OCI-LY3 (cell line): Measurements from ENCODE around the gene EGLN2.

ENCODE experiments used
- H2AFZ ChIP-seq: fragments of 200-600, 300-600 bp; shearing (Covaris generic); 2 replicates; pipeline ENCODE4 v1.6.0; 2014; ENCODE audit warnings: antibody characterized with exemption, low read depth, low read length
- H3K27ac ChIP-seq: fragments of 200-600, 300-600 bp; sonication (generic); 2 replicates; pipeline ENCODE4 v1.5.1; 2014; ENCODE audit warnings: mild to moderate bottlenecking, low read length, moderate library complexity, mixed read lengths
- H3K27me3 ChIP-seq: fragments of 200-600, 300-600 bp; sonication (generic); 2 replicates; pipeline ENCODE4 v1.6.1; 2014; ENCODE audit warnings: low read depth, low read length, mixed read lengths
- H3K36me3 ChIP-seq: fragments of 200-600, 300-600 bp; sonication (generic); replicated peaks from 2 replicates; pipeline ENCODE3; 2014; ENCODE audit warnings: low read depth, low read length, mixed read lengths
- H3K4me1 ChIP-seq: fragments of 300-600, 200-600 bp; sonication (generic); 2 replicates; pipeline ENCODE4 v1.6.1; 2014; ENCODE audit warnings: low read length, mixed read lengths
- H3K4me2 ChIP-seq: fragments of 200-600, 300-600 bp; sonication (generic); 2 replicates; pipeline ENCODE4 v1.6.1; 2014; ENCODE audit warnings: low read length, mixed read lengths
- H3K4me3 ChIP-seq: fragments of 300-600, 200-600 bp; sonication (generic); 2 replicates; pipeline ENCODE4 v1.5.1; 2014; ENCODE audit warnings: antibody characterized with exemption, mild to moderate bottlenecking, low read length, moderate library complexity
- H3K79me2 ChIP-seq: fragments of 300-600, 200-600 bp; shearing (Covaris generic); 2 replicates; pipeline ENCODE4 v1.6.1; 2014; ENCODE audit warnings: mild to moderate bottlenecking, low read length, mixed read lengths
- H3K9ac ChIP-seq: fragments of 300-600, 200-600 bp; shearing (Covaris generic); 2 replicates; pipeline ENCODE4 v1.6.0; 2014; ENCODE audit warnings: mild to moderate bottlenecking, low read length, moderate library complexity
- H3K9me3 ChIP-seq: fragments of 200-600, 300-600 bp; shearing (Covaris generic); 2 replicates; pipeline ENCODE4 v1.6.1; 2014; ENCODE audit warnings: low read length, mixed read lengths; ENCODE audit not compliant: insufficient read depth
- H4K20me1 ChIP-seq: fragments of 200-600, 300-600 bp; sonication (generic); 2 replicates; pipeline ENCODE4 v1.6.1; 2016; ENCODE audit warnings: low read length, mixed read lengths; ENCODE audit not compliant: insufficient read depth
- EZH2phosphoT487 ChIP-seq: fragments of 200-600 bp; shearing (Covaris generic); IDR thresholded peaks from 2 replicates; pipeline ENCODE4 v1.6.1; 2018; ENCODE audit warnings: antibody characterized with exemption, mixed run types, low read depth
- TF ChIP-seq, protein P1 (sequence below): fragments of 200-600, 300-600 bp; sonication (generic); IDR thresholded peaks from 2 replicates; pipeline ENCODE4 v1.5.1; 2014; ENCODE audit warnings: antibody characterized with exemption, low read length, low read depth

EGLN2 gene

GRCh38 chr19:40806423-40807146 lies 7.6 kb downstream of the EGLN2 start:
- H3K79me2 ChIP-seq, result peaks cover 55% of the 10 kb centered on the region
- H2AFZ ChIP-seq, result no peak overlapping the region
- no peak overlapping the region for H3K4me2 ChIP-seq
- H3K4me3 ChIP-seq, result no peak overlapping the region
- H3K27ac ChIP-seq, result no peak overlapping the region
- H3K27me3 ChIP-seq, result no peaks in the 10 kb centered on the region
- TF ChIP-seq, protein P1, sequence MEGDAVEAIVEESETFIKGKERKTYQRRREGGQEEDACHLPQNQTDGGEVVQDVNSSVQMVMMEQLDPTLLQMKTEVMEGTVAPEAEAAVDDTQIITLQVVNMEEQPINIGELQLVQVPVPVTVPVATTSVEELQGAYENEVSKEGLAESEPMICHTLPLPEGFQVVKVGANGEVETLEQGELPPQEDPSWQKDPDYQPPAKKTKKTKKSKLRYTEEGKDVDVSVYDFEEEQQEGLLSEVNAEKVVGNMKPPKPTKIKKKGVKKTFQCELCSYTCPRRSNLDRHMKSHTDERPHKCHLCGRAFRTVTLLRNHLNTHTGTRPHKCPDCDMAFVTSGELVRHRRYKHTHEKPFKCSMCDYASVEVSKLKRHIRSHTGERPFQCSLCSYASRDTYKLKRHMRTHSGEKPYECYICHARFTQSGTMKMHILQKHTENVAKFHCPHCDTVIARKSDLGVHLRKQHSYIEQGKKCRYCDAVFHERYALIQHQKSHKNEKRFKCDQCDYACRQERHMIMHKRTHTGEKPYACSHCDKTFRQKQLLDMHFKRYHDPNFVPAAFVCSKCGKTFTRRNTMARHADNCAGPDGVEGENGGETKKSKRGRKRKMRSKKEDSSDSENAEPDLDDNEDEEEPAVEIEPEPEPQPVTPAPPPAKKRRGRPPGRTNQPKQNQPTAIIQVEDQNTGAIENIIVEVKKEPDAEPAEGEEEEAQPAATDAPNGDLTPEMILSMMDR, result peak; percentile 76
- TF ChIP-seq EZH2phosphoT487, result no peak
- peaks cover 38% of the 10 kb centered on the region for H3K4me1 ChIP-seq
- peaks cover 69% of the 10 kb centered on the region for H3K36me3 ChIP-seq
- H3K9ac ChIP-seq, result no peak overlapping the region
- peaks cover 81% of the 10 kb centered on the region for H4K20me1 ChIP-seq
- H3K9me3 ChIP-seq, result no peaks in the 10 kb centered on the region

DNA sequence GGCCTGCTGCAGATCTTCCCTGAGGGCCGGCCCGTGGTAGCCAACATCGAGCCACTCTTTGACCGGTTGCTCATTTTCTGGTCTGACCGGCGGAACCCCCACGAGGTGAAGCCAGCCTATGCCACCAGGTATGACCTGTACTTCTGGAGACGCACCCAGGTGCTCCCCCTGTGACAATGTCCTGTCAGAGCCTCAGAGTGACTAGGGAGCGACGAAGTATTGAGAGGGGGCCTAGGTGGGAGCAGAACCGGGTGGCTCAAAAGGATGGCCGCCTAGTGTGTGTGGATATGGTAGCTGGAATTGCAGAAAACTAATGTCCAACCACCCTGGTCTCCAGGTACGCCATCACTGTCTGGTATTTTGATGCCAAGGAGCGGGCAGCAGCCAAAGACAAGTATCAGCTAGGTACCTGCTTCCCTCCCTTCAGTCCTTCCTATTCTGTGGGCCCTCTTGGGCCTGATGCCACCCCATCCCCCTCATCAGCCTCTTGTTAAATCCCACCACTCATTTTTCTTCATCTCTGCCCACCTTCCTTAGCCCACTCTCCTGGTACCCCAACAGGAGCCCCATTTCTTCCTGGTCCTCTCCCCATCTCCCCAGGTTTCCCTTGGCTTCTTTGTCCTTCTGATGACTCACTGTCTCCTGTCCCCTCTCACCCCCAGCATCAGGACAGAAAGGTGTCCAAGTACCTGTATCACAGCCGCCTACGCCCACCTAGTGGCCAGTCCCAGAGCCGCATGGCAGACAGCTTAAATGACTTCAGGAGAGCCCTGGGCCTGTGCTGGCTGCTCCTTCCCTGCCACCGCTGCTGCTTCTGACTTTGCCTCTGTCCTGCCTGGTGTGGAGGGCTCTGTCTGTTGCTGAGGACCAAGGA lies 8.4 kb downstream of the EGLN2 start:
- H4K20me1 ChIP-seq, result peaks cover 73% of the 10 kb centered on the region
- H3K27ac ChIP-seq, result no peak overlapping the region
- H3K27me3 ChIP-seq, result no peaks in the 10 kb centered on the region
- peaks cover 48% of the 10 kb centered on the region for H3K79me2 ChIP-seq
- H3K4me2 ChIP-seq, result no peak overlapping the region
- no peak overlapping the region for H3K4me3 ChIP-seq
- H3K9ac ChIP-seq, result no peak overlapping the region
- TF ChIP-seq, protein P1, result peak; percentile 39
- TF ChIP-seq EZH2phosphoT487, result no peak
- no peak overlapping the region for H2AFZ ChIP-seq
- peaks cover 30% of the 10 kb centered on the region for H3K4me1 ChIP-seq
- peaks cover 62% of the 10 kb centered on the region for H3K36me3 ChIP-seq
- no peaks in the 10 kb centered on the region for H3K9me3 ChIP-seq

GRCh38 chr19:40808021-40808325 lies 9.0 kb downstream of the EGLN2 start:
- Histone ChIP-seq H3K9me3 (no peaks in the 10 kb centered on the region), H3K79me2 (peaks cover 42% of the 10 kb centered on the region), H3K9ac (no peak overlapping the region), H4K20me1 (peaks cover 67% of the 10 kb centered on the region), H3K36me3 (peaks cover 60% of the 10 kb centered on the region), H3K4me3 (no peak overlapping the region), H3K4me1 (peaks cover 25% of the 10 kb centered on the region), H2AFZ (no peak overlapping the region), H3K27me3 (no peaks in the 10 kb centered on the region), H3K27ac (no peak overlapping the region), H3K4me2 (no peak overlapping the region)
- TF ChIP-seq, protein P1, result no peak
- no peak for TF ChIP-seq EZH2phosphoT487

- Histone ChIP-seq H3K4me3 (no peak overlapping the region), H3K4me2 (no peak overlapping the region), H3K9me3 (no peaks in the 10 kb centered on the region), H4K20me1 (peaks cover 62% of the 10 kb centered on the region), H3K79me2 (peaks cover 36% of the 10 kb centered on the region), H3K27ac (no peak overlapping the region), H3K4me1 (peaks cover 19% of the 10 kb centered on the region), H3K27me3 (no peaks in the 10 kb centered on the region), H3K9ac (no peak overlapping the region), H3K36me3 (peaks cover 57% of the 10 kb centered on the region), H2AFZ (no peak overlapping the region)
- no peak for TF ChIP-seq EZH2phosphoT487
- TF ChIP-seq, protein P1, result no peak
These were observed 9.5 kb downstream of the EGLN2 start for GRCh38 chr19:40808497-40808896.
